Activated T-cell treated with anti-CD3 and anti-CD28 coated beads for 48 hours (primary cell): ENCODE data around the gene BRWD1.
"Not testable (repeated sequence)": the region's sequence is repeated elsewhere in the genome, so short reads cannot be mapped to it uniquely, and the experiment has no call there.

Source experiments
- DNase-seq: peaks from one replicate; pipeline ENCODE4 v3.0.0-alpha.2; 2020; ENCODE audit warnings: low read depth

The BRWD1 gene

DNA sequence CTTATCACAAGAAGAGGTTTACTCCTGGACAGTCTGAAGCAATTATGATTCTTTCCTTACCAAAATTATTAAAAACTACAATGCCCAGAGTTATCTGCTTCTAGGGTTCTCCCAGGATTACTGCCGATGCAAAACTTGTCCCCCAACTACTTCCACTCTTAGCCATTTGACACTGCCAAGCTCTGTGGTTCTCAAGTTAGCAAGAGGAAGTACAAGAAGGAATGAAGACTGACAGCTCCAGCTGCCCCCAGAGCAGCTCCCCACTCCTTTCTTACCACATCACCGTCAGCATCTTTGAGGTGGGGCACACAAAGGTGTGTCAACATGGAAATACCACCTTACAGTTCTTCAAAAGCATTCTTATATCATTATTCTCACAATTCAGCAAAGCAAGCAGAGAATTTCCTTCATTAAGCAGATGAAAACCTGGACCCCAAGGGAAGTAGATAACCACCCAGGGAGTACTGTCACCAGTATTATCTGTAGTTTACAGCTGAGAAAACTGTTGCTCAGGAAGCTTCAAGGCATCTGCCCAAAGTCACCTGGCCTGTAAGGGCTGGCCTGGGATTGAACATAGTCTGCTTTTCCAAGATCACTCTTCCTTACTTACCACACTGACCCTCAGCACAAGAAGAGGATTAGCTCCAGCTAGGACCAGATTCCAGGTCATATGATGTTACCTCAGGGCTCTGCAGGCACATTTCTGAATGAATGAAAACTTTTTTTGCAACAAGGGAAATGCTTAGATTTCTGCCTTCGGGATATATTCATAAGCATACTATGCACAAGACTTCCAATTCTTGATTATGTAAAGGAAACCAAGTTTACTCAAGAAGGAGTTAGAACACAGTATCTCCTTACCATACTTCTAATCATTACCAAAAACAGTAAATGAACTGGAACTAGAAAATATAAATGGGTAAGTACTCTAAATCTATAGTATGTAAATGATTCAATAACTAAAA, 139.4 kb downstream of the BRWD1 start:
- DNase-seq = no peak

DNA sequence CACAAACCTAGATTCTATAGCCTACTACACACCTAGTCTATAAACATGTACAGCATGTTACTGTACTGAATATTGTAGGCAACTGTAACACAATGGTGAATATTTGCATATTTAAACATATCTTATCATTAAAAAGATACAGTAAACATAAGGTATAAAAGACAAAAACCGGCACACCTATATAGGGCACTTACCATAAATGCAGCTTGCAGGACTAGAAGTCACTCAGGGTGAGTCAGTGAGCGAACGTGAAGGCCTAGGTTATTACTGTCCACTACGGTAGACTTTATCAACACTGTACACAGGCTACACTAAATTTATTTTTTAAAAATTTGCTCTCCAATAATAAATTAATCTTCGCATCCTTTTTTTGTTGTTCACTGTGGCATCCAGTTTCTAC, 143.5 kb downstream of the BRWD1 start:
- DNase-seq = no peak

DNA sequence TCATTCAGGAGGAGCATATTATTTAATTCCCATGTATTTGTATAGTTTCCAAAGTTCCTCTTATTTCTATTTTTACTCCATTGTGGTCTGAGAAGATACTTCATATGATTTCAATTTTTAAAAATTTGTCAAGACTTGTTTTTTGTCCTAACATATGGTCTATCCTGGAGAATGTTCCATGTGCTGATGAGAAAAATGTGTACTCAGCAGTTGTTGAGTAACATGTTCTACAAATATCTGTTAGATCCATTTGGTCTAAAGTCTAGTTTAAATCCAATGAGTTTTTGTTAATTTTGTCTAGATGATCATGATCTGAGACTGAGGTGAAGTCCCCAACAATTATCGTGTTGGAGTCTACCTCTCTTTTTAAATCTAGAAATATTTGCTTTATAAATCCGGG, 144.6 kb downstream of the BRWD1 start:
- no peak for DNase-seq

GRCh38 chr21:39164523-39164922, 148.9 kb downstream of the BRWD1 start:
- no peak for DNase-seq

DNA sequence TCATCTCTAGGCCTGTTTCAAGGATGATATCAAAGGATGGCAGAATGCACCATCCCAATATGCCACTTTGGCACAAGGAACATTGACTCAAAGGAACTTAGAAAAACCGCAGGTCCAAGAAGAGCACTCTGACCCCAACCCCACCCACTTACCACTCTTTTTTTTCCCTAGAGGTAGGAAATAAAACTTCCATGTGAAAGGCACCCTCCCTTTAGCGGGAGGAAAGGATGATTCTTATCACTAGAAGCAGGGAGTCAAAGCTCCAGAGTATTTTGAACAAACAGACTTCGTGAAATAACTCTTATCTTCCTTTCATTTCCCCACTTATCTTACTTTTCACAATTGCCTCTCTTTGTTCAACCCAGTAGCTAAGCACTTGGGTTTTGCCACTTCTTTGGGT, 152.4 kb downstream of the BRWD1 start:
- no peak for DNase-seq

GRCh38 chr21:39159342-39160063, 153.9 kb downstream of the BRWD1 start:
- no peak for DNase-seq

DNA sequence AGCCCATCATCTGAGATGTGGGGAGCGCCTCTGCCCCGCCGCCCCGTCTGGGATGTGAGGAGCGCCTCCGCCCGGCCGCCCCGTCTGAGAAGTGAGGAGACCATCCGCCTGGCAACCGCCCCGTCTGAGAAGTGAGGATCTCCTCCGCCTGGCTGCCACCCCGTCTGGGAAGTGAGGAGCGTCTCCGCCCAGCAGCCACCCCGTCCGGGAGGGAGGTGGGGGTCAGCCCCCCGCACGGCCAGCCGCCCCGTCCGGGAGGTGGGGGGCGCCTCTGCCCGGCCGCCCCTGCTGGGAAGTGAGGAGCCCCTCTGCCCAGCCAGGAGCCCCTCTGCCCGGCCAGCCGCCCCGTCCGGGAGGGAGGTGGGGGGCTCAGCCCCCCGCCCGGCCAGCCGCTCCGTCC, 156.2 kb downstream of the BRWD1 start:
- not testable (repeated sequence) for DNase-seq

DNA sequence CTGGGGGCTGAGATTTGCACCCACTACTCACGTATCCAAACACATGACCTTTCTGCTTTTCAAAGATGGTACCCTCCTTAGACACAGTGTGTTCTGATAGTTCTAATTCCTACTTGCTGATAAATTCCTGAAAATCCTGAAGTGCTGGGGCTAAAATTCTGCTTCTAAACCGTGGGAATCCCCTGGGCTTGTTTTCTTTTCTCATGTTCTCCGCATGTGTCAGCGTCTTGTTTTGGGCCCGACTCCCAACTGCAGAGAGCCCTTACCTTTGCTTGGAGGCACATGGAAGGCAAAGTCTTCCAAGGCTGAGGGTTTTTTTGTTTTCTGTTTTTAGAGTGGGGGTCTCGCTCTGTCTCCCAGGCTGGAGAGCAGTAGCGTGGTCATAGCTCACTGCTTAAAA, 157.4 kb downstream of the BRWD1 start:
- DNase-seq = no peak

- DNase-seq = no peak
These were observed 157.9 kb downstream of the BRWD1 start for GRCh38 chr21:39155578-39155977.

- DNase-seq = no peak
These were observed 159.6 kb downstream of the BRWD1 start for GRCh38 chr21:39153842-39154241.

- DNase-seq = no peak
These were observed 160.1 kb downstream of the BRWD1 start for GRCh38 chr21:39153373-39153772.

DNA sequence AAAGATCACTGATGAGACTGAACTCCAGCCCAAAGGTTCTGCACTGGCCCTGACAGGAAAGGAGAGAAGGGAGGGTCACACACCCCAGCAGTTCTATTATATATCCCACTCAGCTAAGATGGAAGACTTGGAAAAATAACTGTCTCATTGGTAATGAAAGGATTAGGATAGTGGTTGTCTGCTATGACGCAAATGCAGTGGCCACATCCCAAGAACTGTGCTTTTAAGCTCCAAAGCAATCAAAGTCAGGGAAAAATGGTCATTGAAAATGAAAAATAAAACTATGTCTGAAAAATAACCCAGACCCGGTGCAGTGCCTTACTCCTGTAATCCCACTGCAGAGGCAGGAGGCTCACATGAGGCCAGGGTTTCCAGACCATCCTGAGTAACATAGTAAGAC, 161.2 kb downstream of the BRWD1 start:
- no peak for DNase-seq

- DNase-seq = no peak
These were observed 162.6 kb downstream of the BRWD1 start for GRCh38 chr21:39150877-39151276.

DNA sequence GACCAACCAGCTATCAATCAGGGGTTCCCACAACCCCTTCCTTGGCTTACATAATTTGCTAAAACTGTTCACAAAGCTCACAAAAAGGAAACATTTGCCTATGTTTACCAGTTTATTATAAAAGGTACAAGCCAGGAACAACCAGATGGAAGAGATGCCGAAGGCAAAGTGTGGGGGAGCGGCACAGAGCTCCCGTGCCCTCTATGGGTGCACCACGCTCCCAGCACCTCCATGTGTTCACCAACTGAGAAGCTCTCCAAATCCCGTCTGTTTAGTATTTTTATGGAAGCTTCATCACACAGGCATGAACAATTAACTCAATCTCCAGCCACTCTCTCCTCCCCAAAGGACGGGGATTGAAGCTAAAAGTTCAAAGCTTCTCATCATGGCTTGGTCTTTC, 163.1 kb downstream of the BRWD1 start:
- no peak for DNase-seq

GRCh38 chr21:39149882-39150281, 163.6 kb downstream of the BRWD1 start:
- no peak for DNase-seq

- no peak for DNase-seq
These were observed 164.5 kb downstream of the BRWD1 start for GRCh38 chr21:39148975-39149374.

GRCh38 chr21:39144191-39144590, 169.2 kb downstream of the BRWD1 start:
- no peak for DNase-seq

- DNase-seq = no peak
These were observed 170.5 kb downstream of the BRWD1 start for GRCh38 chr21:39142972-39143371.

DNA sequence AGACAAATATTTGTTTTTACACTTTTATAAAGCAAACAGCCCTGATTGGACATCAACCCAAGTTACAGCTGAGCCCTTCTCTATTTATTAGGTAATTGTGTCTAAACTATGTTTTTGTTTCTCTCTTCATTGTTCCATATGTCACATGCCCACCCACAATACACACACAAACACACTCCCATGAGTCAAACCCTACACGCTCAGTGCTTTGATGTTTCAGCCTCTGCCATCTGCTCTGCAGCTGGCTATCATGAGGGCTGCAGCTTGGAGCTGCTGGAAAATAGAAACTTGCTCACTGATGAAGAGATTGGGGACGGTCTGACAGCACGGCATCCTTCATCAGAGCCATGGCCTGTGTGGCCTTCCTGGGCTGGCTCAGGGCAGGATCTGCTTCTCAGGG, 171.9 kb downstream of the BRWD1 start:
- no peak for DNase-seq

DNA sequence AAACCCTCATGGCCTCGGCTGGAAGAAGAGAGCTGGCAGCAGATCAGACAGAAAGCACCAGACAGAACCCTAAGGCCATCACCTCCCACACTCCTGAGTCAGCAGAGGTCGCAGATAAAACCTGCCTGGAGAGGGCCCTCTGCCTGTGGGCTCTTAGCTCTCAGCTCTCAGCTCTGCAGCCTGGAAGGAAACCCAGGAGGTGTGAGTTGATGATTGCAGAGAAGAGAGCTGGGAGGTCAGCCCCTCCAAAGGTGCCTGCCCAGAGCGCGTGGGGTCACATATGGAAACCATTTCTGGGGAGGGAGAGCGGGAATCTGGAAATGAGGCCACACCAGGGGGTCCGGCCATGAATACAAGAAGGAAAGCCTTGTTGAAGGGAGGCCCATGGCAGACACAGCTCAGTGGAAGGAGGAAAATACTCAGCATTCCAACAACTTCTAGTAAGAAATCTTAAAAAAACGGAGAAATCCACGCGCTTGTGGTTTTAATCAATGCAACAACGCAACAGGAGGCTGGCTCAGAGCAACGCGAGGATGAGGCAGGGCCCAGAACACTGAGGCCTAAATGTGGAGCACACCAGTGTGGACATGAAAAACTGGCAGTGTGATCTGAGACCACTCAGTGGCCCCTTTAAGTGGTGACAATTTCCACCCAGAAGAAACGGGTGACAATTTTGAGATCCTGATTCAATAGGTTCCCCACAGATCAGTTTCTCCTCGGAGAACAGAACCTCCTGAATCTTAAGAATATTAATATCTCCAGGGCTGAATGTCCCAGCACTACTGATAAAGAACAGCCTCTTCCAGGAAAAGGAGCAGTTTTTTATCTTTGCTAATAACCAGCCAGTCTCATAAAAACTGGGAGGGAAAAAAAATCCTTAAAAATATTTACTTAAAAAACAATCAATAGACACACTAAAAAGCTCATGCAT, 175.9 kb downstream of the BRWD1 start:
- DNase-seq = no peak

GRCh38 chr21:39136711-39137110, 176.7 kb downstream of the BRWD1 start:
- DNase-seq = no peak

- not testable (repeated sequence) for DNase-seq
These were observed 177.3 kb downstream of the BRWD1 start for GRCh38 chr21:39136138-39136537.
